Testis (tissue), 2 donors: ENCODE measurements around the gene FBN2.

ENCODE experiments used
- POLR2A ChIP-seq: fragments of 450-650 bp; IDR thresholded peaks from one replicate; pipeline ENCODE4 v1.6.1; 2017; ENCODE audit warnings: antibody characterized with exemption, mild to moderate bottlenecking, moderate library complexity
- TF ChIP-seq, protein P1 (sequence below), 3 experiments: fragments of 450-650 bp in 2 of 3; fragments of 200-600 bp in 1 of 3; sonication (generic) in 1 of 3; IDR thresholded peaks; one replicate each; pipeline ENCODE4 v1.5.1; 2016 to 2019; ENCODE audit warnings: antibody characterized with exemption in 3 of 3, mild to moderate bottlenecking in 2 of 3, moderate library complexity in 1 of 3

- no peak for TF ChIP-seq POLR2A
- TF ChIP-seq, protein P1, sequence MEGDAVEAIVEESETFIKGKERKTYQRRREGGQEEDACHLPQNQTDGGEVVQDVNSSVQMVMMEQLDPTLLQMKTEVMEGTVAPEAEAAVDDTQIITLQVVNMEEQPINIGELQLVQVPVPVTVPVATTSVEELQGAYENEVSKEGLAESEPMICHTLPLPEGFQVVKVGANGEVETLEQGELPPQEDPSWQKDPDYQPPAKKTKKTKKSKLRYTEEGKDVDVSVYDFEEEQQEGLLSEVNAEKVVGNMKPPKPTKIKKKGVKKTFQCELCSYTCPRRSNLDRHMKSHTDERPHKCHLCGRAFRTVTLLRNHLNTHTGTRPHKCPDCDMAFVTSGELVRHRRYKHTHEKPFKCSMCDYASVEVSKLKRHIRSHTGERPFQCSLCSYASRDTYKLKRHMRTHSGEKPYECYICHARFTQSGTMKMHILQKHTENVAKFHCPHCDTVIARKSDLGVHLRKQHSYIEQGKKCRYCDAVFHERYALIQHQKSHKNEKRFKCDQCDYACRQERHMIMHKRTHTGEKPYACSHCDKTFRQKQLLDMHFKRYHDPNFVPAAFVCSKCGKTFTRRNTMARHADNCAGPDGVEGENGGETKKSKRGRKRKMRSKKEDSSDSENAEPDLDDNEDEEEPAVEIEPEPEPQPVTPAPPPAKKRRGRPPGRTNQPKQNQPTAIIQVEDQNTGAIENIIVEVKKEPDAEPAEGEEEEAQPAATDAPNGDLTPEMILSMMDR (IDR thresholded peaks at IDR 0.05) = no peak
Measured at GRCh38 chr5:128216860-128217531, 321.0 kb downstream of the FBN2 start.
